NCI-H774 (cell line): ENCODE results near the gene PRKCE.

Experiments used
- DNase-seq: peaks from one replicate; lab custom pipeline; 2025; lab: John Stamatoyannopoulos, UW

PRKCE gene

GRCh38 chr2:46146866-46147502 is 495.5 kb downstream of the PRKCE start:
- DNase-seq, result no peak

DNA sequence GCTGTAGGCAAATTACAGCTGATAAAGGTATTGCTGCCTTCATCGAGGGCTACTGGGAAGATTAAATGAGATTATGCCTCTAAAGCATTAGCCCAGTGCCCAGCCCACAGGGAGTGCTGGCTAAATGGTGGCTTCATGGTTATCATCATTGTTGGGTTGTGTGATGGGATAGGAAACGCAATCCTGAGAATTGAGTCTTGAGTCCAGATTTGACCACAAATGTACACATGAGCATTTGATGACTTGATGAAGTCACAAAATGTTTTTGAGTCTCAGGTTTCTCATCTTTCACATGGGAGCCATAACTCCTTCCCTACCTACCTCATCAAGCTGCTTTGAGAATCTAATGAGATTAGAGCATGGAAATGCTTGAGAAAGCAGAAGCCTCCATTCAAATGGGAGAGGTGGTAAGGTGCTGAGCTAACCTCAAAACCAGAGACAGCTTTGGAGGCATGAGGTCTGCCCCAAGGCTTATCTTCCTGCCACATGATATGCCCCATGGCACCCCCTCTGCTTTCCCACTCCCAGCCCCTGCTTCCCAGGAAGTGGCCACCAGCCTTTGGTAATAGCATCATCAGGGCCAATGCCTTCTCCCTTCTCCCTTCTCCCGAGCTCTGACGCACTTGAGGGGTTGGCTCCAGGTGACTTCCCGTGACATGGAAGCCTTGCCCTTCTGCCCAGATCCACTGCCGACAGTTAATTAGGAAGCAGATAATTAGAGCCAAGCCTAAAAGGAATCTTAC is 496.3 kb downstream of the PRKCE start:
- DNase-seq, result no peak

GRCh38 chr2:46148369-46148736 is 496.9 kb downstream of the PRKCE start:
- no peak for DNase-seq

DNA sequence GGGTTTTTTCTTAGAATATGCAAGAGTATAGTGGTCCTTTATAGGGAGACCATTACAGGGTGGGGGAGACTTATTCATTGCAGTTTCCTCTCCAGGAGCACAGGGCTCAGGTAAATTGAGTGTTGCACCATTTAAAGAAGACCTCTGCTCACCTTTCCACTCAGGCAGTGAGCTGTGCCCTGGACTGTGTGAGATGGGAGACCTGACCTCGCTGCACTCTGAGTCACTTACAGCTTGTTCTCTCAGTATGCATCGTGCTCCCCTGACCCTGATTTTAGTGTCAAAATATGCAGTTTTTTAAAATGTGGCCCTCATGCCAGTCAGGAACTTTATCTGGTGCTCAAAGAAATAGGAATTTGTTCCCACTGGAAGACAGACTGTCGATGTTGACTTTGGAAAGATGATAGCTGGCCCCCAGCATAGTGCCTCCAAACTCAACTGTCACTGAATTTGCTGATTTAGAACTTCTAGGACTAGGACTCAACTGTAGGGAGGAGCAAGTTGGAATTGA is 499.0 kb downstream of the PRKCE start:
- DNase-seq, result no peak

DNA sequence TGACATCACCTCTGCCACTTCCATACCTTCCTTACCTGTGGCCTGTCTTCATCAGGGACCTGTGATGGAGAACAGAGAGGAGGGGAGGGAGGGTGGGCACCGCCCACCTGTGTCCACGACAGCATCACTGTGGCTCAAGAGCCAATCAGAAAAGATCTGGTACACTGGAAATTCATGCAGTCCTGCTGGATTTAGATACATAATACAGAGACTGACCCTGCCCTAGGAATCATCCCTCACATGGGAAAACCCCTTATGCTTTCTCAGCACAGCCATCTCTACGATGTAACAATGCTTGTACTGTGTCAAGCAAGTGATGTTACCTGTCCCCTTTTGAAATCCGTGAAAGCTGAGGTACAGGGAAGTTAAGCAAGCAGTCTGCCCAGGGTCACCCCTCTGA is 500.1 kb downstream of the PRKCE start:
- DNase-seq, result no peak

DNA sequence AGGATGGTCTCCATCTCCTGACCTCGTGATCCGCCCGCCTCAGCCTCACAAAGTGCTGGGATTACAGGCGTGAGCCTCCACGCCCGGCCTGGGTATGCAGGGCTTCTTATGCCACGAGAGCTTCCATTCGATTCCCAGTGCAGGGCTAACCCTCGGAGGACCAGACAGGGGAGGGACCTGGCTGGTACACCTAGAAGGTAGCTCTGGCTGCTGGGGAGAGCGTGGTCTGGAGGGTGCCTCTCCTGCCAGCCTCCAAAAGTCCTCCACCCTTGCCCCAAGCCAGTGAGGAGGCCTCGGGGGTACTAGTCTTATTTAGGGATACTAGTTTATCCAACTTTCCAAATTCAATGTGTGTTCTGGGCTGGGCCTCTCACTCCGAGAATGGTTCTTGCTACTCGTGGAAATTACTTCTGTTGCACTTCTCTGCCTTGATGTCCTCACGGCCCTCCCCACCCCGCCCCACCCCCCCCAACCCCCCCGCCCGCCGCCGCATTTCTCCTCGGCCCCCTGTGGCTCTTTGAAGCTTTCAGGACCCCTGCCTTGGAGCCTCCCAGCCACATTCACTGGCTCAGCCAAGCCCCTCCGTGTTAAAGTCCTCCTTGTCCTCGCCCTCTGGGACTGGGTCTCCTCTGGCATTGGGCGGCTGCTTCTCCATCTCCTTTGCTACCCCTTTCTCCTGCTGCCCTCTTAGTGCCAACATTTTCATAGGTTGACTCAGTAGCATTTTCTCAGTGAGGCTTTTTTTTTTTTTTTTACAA is 502.7 kb downstream of the PRKCE start:
- DNase-seq, result no peak

DNA sequence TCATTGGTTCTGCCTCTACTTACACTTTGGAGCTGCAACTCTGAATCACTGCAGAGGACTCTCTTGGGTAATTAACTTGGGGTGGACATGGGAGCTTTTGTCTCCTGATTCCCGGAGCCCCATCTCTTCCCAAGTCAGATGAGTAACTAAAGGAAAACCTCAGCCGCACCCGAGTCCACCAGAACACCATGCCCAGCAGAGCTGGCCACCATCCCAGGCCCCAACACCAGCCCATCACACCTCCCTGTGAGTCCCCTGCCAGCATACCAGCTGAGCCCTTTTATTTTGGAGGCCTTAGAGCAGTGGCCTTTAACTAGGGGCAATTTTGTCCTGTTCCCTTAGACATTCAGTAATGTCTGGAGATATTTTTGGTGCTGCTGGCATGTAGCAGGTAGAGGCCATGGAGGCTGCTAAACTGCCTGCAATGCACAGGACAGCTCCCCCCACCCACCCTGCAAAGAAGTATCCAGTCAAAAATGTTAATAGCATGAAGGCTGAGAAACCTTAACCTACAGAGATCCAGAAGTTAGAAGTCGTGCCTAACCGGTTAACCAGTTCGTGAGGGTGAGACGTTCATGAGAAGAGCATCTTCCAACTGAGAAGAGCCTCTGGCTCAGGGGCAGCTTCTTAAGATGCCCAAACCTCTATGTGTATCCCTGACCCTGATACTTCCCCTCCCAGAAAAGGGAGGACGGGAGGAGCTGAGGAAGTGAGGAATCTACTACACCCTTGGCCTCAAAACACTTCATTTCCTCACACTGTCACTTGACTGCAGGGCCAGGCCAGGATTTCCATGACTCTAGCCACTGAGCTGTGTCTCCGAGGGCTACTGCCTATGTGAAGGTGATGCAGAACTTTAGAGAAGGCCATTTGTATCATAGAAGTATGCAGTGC is 505.8 kb downstream of the PRKCE start:
- DNase-seq, result no peak

DNA sequence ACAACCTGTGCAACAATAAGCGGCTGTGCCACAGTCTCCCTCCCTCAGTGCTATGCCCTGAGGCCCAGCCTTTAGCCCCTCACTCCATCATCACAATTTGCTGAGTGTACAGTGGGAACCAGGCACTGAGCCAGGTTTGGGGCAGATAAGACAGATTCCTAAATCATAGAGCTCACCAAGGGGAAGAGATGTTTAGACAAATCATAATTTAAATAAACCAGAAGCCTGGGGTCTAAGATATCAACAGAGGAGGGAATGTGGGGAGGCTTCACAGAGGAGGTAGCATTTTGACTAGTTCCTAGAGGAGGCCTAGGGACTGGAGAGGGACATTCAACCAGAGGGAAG is 506.5 kb downstream of the PRKCE start:
- DNase-seq, result no peak

DNA sequence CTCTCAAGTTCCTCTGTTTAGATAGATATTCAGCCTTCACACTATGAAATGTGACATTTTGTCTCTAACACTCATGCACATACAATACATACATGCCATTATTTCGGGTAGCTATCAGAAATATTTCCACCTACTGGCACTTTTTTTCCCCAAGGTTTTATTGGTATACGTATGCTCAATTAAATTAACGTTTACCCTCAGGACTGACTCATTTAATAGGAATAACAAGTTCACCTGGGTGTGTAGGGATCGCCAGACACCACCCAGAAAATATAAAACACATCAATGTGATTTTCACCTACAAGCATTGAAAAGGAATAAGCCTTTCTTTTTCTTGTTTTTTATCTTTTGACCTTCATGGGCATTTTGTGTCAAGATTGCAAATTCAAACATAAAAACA is 507.2 kb downstream of the PRKCE start:
- no peak for DNase-seq

DNA sequence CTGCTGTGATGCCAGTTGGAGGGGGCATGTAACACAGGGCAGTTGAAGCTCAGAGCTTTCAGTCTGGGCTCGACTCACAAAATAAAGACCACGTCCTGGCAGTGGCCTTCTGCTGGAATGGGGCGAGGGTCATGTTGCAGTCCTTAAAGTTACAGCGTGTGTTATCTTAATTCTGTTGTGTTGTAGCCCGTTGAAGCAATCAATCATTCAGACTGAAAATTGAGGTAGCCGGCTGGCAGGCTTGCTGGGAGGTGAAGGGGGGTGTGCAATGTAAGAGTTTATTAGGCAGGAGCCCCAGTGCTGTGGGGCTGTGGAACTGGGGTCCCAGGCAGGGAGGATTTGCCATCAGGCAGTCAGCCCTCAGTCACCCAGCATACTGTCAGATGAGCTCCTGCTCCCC is 508.9 kb downstream of the PRKCE start:
- DNase-seq, result no peak

- no peak for DNase-seq
These were observed 509.8 kb downstream of the PRKCE start for GRCh38 chr2:46161315-46161714.

- DNase-seq, result no peak
These were observed 510.4 kb downstream of the PRKCE start for GRCh38 chr2:46161911-46162310.

GRCh38 chr2:46162329-46163097 is 511.0 kb downstream of the PRKCE start:
- no peak for DNase-seq

DNA sequence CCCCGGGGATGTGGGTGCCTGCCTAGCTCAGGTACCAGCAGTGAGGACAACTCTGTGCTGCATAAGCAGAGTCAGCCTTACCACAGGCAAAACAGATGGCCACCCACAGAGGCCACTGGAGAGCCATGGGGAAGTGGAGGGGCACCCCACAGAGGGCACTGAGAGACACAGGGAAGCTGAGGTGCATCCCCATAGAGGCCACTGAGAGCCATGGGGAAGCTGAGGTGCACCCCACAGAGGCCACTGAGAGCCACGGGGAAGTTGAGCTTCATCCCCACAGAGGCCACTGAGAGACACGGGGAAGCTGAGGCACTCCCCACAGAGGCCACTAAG is 511.6 kb downstream of the PRKCE start:
- DNase-seq, result no peak

DNA sequence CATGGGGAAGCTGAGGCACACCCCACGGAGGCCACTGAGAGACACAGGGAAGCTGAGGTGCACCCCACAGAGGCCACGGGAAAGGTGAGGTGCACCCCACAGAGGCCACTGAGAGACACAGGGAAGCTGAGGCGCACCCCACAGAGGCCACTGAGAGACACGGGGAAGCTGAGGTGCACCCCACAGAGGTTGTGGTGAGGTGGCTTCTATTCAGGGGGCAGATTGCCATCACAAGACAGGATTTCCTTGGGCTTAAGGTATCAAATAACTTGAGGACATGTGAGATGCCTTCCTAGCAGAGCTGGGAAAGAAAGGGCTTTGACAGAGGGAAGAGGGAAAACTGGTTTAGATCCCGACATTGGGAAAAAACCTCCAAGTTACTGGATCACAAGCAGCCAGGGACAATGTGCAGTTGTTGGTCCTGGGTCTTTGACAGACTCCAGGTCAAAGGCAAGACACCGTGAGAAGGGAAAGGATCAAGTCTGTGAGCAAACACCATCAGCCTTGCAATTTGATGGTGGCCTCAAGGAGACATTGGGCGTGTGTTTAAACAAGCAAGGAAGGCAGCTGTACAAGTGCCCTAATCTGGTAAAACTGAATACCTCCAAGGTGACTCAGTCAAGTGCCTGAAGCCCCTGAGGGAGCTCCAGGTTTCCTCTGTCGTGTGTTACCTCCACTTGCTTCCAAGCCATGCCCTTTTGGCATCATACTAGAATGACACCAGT is 512.5 kb downstream of the PRKCE start:
- DNase-seq, result no peak

DNA sequence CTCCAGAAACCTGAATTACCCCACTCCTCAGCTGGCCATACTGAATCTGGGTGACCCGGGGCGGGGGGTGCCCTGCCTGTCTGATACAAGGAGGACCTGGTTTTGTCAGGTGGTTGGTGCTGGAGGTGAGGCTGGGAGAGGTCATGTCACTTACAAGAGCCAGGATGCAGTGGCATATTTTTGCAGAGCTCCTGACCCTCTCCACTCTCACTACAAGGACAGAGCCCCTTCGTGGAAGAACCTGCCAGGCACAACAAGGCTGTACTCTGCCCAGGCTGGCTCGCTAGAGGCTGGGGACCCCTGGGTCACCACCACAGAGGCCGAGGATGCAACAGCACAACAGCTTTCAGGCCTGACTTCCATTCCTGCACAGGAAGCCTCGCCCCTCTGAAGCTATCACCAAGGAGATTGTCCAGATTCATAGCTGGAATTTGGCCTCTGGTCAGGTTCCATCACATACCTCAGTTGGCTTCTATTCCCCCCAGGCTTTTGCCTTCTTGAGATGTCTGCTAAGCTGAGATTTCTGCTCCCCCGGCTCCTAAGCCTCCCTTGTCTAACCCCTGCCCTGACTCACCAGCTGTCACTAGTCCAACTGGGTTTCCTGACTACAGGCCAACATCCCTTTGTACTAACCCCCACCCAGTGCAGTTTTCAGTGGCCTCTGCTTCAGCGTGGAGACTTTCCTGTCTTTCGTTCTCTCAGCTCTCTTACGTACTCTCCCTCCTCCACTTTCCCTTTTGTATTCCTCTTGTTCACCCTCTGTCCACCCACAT is 513.2 kb downstream of the PRKCE start:
- no peak for DNase-seq

- DNase-seq, result no peak
These were observed 514.4 kb downstream of the PRKCE start for GRCh38 chr2:46165916-46166315.

GRCh38 chr2:46167406-46167805 is 515.9 kb downstream of the PRKCE start:
- DNase-seq, result no peak

- no peak for DNase-seq
These were observed 516.4 kb downstream of the PRKCE start for GRCh38 chr2:46167924-46168323.

DNA sequence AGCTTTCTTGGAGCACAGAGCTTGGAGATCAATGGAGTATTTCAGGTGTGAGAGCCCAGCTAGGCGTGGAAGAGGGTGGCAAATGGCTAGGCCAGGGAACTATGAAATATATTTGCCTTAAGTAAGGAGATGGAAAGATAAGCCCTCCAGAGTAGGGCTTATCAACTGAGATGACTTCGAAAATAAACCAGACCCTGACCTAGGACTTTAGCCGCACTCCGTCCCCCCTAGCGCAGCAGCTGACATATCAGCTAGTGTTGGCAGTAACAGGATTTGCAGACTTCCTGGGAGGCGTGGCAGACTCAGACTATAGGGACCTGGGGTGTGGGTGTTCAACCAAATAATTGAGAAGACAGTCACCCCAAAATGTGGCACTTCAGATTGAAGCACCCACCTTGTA is 518.0 kb downstream of the PRKCE start:
- DNase-seq, result no peak
